HG02623 (cell line): ENCODE measurements around the gene ABITRAM.
A peak's percentile ranks its signal among the peaks of the same experiment; 100 is the strongest.
"Not testable (repeated sequence)": the region's sequence is repeated elsewhere in the genome, so short reads cannot be mapped to it uniquely, and the experiment has no call there.

Experiments used
- ATAC-seq: cut with Tn5 transposase; IDR thresholded peaks from one replicate; pipeline ENCODE4 v1.9.1; 2021; ENCODE audit warnings: moderate library complexity; ENCODE audit not compliant: unreplicated experiment

Gene ABITRAM

DNA sequence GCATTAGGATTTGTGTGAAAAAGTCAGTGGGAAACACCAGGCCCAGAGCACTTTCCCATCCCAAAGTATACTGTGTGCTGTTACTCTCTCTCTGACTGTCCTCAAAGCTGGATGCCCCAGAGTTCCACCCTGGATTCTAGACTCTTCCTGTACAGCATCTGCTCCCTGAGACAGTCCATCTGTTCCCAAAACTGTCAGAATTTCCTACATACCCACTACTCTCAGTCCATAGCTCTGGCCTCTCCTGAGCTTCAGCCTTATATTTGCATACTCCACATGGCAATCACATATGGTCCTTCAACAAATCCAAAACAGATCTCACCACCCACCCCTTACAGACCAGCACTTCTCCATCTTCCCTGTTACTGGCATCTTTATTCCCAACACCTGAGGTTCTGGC, 9.7 kb upstream of the ABITRAM start:
- no peak for ATAC-seq

DNA sequence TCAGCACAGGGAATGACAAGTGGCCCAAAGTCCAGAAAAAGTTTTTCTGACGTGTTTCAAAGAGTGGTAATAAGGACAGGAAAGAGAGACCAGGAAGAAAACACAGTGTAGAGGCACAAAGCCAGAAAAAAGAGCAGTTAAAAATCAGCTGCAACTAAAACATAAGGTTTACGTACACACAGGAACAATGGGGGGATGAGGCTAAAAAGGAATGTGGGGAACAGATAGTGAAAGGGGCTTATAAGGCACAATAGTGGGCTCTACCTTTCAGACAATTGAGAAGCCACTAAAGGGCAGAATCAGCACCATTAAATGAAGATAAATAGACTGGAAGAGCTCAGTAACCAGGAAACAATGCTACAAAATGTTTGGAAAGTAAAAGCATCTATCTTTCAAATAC, 5.8 kb upstream of the ABITRAM start:
- no peak for ATAC-seq

DNA sequence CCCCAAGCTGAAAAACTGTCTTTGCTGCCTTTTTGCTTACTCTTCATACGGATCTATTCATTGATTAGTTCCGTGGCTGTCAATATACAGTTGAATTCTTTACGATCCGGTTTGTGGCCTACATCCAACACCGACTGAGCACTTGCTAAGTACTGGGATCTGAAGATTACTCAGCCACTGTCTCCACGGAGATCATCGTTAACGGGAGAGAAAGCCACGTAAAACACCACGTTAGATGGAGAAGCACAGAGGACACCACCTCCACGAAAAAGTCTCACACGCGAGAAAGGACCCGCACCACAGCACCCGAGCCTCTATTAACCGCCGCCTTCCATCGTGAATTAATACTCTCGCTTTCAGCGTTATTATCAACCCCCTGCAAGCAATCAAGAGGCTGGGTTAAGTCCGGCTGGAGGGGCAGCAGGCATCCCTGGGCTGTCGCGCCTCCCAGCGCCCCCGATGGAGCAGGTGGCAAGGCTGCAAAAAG, 926 bp upstream of the ABITRAM start:
- peak; percentile 12 for ATAC-seq

DNA sequence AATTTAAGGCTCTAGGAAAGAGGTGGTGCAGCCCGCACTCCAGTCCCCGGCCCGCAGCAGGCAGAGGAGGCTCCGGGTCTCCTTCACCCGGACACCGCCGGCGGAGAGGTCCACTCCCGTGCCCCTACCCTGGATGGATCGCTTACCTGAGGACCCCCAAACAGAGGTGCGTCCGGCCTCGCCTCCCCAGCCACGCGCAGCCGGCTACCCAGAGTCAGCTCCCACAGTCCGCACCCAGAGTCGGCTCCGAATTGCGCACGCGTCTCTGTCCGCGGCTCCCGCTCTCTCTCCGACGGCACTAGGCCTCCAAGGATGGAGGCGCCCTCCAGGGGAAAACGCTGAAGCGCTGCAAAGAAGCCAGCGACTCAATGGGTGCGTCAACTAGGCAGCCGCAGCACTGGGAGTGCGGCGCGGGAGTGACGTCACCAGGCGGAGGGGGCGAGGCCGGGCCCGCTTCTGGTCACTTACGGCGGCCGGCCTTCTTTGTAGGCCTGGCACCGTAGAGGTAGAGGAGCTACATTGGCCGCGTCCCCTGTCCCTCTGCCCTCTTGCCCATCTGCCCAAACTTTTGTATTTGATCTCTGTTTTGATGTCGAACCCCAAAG, 380 bp upstream of the ABITRAM start, which contains the start of gene ELP1:
Gene ELP1, minus strand, starts transcription at position 407 of the 605 bp plus-strand sequence. CDS start 2,978 bp downstream, outside the sequence.
- peak; percentile 82 for ATAC-seq

DNA sequence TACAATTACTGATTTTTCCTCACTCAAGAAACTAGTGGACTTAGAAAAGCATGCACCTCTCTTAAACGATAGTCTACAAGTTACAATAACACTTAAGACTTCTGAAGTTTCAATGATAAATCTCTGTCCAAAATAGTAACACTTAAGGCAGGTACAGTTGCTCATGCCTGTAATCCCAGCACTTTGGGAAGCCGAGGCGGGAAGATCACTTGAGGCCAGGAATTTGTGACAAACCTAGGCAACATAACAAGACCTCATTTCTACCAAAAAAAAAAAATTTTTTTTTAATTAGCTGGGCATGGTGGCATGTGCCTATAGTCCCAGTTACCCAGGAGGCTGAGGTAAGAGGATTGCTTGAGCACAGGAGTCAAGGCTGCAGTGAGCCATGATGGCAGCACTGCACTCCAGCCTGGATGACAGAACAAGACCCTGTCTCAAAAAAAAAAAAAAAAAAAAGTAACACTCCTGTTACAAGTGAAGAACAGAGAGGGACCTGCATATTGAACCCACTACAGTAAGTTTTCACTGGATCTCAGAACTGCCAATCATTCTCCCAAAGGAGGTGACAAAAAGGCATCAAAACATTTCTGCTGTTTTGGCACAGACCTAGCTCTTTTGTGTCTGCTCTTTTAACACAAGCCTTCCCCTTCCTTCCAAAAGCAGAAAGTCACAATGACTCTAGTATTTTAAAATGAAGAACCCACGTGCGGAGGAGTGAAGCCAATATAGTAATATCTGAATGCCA, 3.5 kb downstream of the ABITRAM start:
- ATAC-seq = no peak

DNA sequence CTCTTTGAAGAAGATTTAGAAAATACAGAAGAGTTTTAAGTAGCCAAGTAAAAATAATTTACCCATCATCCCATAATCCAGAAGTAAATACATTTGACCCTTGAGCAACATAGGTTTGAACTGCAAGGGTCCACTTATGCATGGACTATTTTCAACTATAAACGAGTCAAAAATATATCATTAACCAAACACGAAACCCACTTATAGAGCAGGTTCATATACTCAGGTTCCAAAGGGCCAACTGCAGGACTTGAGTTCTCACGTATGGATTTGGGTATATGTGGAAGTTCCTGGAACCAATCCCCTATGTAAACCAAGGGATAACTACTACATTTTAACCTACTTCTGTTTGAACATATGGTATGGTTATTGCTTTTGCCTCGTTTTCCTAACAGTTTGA, 5.8 kb downstream of the ABITRAM start:
- ATAC-seq = no peak

DNA sequence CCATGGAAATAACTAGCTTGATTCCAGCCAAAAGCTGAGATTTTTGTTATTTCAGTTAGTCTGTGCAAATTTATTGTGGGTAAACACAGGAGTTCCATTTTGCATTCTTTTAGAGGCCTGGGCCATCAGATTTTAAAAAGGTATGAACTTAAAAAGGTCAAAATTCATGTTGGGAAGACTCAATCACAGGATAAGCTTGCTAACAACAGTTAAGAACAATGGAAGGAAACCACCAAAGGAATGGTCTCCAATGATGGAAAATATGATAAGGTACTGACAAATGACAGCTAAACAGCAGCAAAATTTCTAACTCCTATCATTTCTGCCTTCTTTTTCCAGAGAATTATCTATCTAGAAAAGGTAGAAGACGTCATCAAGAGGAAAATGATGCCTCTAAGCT, 16.0 kb downstream of the ABITRAM start:
- no peak for ATAC-seq

DNA sequence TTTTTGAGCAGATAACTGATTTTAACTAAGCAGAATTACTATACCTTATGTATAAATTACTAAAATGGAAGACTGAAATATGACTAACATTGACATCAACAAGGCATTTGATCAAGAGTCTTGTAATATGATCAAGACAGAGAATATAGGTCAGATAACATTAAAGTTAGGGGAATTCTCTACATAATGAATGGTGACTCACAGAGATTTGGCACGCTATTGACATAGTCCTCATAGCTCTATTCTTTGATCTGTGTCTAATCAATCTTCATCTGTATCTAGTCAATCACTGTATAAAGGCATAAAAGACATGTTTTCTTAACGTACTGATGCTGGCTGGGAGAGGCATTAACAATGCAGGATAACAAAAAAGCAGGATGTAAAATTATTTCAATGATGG, 17.4 kb downstream of the ABITRAM start:
- ATAC-seq = no peak

DNA sequence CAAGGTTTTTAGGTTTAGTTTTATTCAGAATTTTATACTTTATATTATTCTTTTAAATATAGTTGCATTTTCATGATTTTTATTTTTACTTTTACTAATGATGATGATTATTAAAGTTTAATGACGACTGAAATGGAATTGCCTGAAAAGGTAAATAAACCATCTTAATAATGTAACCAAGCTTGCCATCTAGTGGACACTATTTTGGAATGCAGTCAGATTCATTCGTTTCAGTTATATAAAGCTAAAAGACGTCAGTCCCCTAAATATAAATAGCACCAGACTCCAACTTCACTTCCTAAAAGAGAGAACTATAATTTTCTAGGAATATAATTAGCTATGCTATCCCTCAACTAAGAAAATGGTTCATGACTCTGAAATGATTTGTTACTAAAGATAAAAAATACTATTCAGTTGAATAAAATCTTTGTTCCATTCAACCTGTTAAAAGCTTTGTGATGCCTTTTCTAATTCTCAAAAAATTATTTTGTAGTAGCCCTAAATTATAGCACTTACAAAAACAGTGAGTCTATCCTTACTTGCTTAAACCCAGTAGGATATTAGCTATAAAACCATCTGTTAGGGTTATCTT, 19.9 kb downstream of the ABITRAM start:
- no peak for ATAC-seq

DNA sequence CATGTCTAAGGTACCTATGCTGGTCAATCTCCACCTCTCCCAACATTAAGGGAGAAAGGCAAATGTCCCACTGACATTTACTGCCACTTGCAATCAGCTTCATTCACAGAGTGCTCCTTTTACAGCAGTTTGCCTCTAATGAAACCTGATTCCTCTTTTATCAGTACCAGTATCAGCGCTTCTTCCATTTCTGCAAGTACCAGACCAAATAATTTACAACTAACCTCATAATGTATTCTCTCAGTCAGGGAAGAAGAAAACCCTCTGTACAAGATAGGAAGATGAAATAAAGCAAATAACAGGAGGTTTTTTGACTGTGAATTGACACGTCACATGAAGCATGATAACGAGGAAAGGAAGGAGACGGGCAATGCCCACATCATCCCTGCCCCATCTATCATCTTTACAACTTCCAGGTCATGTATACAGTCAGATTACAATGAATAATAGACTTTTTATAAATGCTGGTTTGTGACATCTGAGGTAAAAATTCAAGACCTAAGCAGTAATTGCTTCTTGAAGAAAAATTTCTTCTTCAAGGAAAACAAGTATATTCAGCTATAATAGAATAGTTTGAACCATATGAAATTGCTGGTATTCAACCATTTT, 21.9 kb downstream of the ABITRAM start:
- no peak for ATAC-seq

DNA sequence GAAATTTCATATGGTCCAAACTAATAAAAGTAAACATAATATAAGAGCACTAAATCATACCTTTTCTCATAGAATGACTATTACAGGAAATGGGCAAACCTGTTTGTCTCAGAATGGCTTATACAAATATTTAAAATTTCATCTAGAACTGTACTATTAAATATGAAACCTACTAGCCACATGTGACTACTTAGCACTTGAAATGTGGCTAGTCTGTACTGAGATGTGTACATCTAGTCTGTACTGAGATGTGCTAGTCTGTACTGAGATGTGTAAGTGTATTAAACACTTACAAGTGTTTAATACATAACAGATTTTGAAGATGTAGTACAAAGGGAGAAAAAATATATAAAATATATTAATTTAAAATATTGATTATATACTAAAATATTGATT, 22.4 kb downstream of the ABITRAM start:
- no peak for ATAC-seq

DNA sequence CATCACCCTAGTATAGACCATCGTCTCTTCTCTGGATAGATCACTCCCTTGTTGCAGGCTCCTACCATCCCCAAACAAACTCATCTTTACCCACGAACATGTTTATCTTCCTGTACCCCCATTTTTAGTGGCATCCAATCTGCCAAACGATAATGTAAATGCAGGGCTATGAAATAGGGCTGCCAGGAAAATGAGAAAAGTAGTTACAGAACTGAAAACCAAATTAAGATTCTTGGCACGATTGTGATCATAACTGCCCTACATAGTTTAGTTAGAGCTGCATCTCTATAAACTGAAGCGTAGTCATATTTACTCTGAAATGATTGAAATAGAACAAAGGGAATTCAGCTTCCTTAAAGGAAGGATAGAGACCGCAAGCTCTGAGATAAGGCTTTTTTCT, 26.1 kb downstream of the ABITRAM start:
- no peak for ATAC-seq

DNA sequence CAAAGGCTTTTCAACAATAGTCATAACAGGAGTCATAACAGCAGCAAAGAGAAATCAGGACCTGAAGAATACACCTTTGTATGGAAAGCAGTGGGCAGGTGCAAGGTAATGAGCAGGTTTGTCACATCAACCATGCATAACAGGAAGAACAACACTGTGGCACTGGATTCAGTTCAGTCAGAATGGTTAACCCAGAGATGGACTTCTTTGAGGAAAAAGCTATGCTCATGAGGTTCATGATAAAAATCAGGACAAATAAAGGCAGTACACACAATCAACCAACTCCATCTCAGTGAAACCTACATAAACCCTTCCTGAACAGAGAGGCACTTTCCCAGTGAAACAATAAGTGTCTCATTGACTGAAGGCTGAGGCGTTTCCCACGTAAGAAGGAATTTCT, 27.0 kb downstream of the ABITRAM start:
- no peak for ATAC-seq

DNA sequence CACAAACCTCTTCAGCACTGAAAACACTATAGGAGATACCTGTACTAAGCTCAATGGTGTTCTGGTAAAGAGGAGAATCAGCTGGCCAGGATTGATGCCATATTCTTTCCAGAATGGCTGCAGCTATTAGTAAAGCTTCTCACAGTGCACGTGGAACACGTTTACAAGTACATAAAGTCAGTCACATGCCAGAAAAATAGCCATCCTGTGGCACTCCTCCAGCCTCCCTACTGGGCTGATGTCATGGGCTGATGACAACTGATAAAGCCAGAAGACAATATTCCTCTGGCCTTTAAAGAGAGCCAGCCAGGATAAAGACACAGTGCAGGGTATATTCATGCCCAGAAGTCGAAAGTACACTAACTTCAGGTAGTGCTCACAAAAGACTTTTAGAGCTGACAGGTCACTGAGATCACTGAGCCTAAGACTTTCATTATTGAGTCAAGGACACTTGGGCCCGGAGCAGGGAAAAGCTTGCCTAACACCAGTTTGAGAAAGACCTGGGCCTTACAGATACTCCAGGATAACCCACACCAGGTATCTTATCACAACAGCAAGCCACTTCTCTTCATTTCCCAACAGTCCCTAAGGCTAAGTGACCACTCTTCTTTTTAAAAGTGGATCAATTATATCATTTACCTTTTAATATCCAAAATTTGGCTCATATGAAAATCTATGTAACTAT, 29.4 kb downstream of the ABITRAM start:
- no peak for ATAC-seq

DNA sequence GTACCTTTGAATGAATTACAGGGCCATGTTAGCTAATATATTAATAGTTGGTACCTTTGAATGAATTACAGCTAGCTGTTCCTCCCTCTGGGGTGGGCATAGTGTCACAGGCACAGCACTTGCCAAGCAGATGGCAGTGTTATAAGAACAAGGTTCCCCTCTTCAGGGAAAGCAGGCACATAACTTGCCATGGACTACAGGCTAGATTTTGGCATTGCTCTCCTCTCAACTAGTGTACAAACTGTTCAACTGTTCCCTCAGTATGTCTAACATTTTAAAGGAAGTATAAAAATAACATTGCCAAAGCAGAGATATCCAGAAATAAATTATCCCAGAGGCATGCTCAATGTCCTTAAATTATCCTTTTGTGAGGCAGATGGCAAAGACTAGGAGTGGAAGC, 33.7 kb downstream of the ABITRAM start:
- ATAC-seq = no peak

DNA sequence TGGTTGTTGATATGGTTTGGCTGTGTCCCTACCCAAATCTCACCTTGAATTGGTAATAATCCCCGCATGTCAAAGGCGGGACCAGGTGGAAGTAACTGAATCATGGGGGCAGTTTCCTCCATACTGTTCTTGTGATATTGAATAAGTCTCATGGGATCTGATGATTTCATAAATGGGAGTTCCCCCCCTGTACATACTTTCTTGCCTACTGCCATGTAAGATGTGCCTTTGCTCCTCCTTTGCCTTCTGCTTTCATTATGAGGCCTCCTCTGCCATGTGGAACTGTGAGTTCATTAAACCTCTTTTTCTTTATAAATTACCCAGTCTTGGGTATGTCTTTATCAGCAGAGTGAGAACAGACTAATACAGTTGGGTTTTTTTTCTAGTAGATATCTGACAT, 37.2 kb downstream of the ABITRAM start:
- ATAC-seq = not testable (repeated sequence)

DNA sequence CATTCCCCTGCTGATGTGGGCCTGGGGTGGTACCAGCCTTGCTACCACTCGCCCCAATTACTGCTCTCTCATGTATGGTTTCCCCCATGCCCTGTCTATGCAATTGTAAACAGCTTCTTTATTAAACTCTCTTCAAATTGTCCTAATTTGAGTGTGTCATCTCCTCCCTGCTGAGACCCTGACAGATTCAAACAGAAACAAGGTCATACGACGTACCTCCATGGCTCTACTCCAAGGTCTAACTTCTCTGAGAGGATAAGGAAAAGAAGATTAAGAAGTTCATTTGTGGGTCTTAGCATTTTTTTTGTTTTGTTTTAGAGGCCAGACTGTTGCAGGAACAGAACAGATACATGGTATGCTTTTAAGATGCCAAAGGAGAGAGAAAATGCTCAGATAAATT, 38.0 kb downstream of the ABITRAM start:
- no peak for ATAC-seq

DNA sequence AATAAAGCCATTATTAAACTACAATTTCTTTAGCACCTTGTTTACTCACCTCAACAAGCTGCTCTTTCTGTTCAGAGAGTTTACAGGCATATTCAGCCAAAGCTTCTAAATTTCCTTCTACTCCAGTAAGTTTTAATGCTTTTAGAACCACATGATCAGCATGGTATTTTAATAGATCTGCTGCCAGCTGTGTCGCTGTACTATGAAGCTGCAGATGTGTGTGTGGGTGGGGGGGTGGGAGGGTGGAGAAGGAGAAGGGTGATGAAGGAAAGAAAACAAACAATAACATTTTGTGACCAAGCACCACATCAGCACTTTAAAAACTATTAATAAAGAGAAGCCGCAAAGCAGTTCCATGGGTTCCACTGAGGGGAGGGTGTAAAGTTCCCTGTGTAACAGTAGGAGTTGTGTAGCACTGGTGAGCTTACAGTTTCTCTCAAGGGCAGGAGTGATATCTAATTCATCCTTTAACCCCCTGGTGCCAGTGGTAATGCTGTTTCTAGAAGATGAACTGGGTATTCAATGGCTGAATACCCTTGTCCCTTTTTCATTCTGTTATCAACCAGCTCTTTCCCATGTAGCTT, 38.5 kb downstream of the ABITRAM start:
- no peak for ATAC-seq

DNA sequence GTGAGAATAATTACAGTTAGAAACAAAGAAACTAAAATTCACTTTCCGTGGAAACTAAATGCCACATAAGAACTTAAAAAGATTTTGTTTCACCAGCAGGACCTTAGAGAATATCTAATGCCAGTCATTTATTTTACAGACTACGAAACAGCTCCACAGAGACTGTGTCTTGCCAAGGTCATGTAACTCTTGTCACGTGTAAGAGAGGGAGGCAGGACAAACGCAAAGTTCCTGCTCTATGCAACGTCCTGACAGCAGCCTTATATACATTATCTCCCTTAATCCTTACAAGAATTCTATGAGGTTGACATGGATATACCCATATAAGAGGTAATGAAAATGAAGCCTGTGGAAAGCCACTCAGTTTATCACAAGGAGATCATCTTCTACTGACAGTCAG, 39.7 kb downstream of the ABITRAM start:
- ATAC-seq = no peak

DNA sequence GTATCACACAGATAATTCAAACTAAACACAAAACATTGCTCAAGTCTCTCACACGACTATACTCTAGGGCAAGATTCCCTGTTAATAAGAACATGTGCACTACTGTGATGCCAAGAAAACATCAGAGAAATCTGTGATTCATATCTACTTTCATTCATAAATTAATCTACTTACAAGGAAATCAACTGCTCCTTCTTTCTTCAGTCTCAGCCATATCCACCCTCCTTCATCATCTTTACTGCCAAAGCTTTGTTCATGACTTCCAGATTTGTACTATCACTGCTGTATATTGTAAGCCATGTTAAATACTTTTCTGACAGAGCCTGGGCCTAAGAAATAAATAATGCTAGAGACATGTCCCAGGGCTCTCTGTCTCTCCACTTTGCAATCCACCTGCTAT, 44.0 kb downstream of the ABITRAM start:
- no peak for ATAC-seq

DNA sequence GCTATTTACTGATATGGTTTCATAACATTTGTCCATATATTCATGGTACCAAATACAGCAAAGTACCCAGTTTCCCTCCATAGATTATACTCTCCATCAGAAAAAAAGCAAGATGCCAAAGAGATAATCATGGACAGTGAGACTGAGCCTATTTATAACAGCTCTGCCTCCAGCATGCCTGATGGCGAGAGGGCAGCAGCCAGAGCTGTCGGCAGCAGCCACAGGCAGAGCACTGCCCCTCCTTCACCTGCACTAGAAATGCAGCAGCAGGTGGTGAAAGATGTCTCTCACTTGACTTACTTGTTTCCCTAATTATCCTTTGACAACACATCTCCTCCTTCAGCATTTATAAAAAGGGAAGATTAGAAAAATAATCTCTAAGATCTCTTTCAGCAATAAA, 46.7 kb downstream of the ABITRAM start:
- no peak for ATAC-seq
